ENCODE data around the gene KIAA1755.

GRCh38 chr20:38267296-38267695, 6.8 kb upstream of the KIAA1755 start:
- TF ChIP-seq USF1 (IDR thresholded peaks at IDR 0.05; ENCODE audit: borderline replicate concordance, low read depth): no peak
- no peak for TF ChIP-seq GABPA (IDR thresholded peaks at IDR 0.05; ENCODE audit: low read depth)
- TF ChIP-seq EP300 (IDR thresholded peaks at IDR 0.05; ENCODE audit: borderline replicate concordance in 1 of 2, low read depth in 1 of 2, low read length in 1 of 2): no peak
- no peak for TF ChIP-seq GATA2 (CRISPR knock-in tag; IDR thresholded peaks at IDR 0.05)
- TF ChIP-seq, protein P1, sequence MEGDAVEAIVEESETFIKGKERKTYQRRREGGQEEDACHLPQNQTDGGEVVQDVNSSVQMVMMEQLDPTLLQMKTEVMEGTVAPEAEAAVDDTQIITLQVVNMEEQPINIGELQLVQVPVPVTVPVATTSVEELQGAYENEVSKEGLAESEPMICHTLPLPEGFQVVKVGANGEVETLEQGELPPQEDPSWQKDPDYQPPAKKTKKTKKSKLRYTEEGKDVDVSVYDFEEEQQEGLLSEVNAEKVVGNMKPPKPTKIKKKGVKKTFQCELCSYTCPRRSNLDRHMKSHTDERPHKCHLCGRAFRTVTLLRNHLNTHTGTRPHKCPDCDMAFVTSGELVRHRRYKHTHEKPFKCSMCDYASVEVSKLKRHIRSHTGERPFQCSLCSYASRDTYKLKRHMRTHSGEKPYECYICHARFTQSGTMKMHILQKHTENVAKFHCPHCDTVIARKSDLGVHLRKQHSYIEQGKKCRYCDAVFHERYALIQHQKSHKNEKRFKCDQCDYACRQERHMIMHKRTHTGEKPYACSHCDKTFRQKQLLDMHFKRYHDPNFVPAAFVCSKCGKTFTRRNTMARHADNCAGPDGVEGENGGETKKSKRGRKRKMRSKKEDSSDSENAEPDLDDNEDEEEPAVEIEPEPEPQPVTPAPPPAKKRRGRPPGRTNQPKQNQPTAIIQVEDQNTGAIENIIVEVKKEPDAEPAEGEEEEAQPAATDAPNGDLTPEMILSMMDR (IDR thresholded peaks at IDR 0.05): no peak
- TF ChIP-seq, protein P2, sequence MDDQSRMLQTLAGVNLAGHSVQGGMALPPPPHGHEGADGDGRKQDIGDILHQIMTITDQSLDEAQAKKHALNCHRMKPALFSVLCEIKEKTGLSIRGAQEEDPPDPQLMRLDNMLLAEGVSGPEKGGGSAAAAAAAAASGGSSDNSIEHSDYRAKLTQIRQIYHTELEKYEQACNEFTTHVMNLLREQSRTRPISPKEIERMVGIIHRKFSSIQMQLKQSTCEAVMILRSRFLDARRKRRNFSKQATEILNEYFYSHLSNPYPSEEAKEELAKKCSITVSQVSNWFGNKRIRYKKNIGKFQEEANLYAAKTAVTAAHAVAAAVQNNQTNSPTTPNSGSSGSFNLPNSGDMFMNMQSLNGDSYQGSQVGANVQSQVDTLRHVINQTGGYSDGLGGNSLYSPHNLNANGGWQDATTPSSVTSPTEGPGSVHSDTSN (IDR thresholded peaks at IDR 0.05): no peak
- no peak for TF ChIP-seq TEAD4 (IDR thresholded peaks at IDR 0.05; ENCODE audit: borderline replicate concordance, insufficient read depth)
- TF ChIP-seq JUND (IDR thresholded peaks at IDR 0.05): no peak
- TF ChIP-seq, protein P3, sequence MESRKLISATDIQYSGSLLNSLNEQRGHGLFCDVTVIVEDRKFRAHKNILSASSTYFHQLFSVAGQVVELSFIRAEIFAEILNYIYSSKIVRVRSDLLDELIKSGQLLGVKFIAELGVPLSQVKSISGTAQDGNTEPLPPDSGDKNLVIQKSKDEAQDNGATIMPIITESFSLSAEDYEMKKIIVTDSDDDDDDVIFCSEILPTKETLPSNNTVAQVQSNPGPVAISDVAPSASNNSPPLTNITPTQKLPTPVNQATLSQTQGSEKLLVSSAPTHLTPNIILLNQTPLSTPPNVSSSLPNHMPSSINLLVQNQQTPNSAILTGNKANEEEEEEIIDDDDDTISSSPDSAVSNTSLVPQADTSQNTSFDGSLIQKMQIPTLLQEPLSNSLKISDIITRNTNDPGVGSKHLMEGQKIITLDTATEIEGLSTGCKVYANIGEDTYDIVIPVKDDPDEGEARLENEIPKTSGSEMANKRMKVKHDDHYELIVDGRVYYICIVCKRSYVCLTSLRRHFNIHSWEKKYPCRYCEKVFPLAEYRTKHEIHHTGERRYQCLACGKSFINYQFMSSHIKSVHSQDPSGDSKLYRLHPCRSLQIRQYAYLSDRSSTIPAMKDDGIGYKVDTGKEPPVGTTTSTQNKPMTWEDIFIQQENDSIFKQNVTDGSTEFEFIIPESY (IDR thresholded peaks at IDR 0.05; ENCODE audit: borderline replicate concordance, low read depth): no peak
- TF ChIP-seq, protein P4, sequence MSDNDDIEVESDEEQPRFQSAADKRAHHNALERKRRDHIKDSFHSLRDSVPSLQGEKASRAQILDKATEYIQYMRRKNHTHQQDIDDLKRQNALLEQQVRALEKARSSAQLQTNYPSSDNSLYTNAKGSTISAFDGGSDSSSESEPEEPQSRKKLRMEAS (IDR thresholded peaks at IDR 0.05; ENCODE audit: low read depth): no peak
- TF ChIP-seq POLR2AphosphoS5 (IDR thresholded peaks at IDR 0.05; ENCODE audit: low read depth, low read length): no peak

Measured in SK-N-SH (cell line).